K562 (cell line): ENCODE results near the gene DPYSL3. TPM values are rescaled to one million over a fixed set of nuclear protein-coding genes. Genes with fewer than 3 reads are reported as not detected.

ENCODE experiments used
- ATAC-seq: fragments of 200-7000 bp; cut with Tn5 transposase; 3 replicates; pipeline ENCODE4 v1.9.1; 2020; ENCODE audit warnings: moderate library complexity
- BruUV-seq: library from RNA; stranded (reverse); fragments of 400-500 nt; replicated peaks from 2 replicates; lab custom pipeline; 2021; lab: Mats Ljungman, UMichigan
- CTCF ChIA-PET: fragments of 300-600 bp; formaldehyde crosslinking; extraction: SDS; loops from one replicate; lab custom pipeline; 2021; ENCODE audit warnings: low intra/inter-chr PET ratio; lab: Yijun Ruan, JAX
- POLR2A ChIA-PET: fragments of 300-600, 350-650 bp; sonication (Branson Sonifier 250); formaldehyde crosslinking; extraction: SDS; loops from one replicate; lab custom pipeline; 2021; ENCODE audit warnings: antibody characterized with exemption, inconsistent platforms; lab: Yijun Ruan, JAX
- DNase-seq, 4 experiments: peaks; one replicate each; pipeline versions ENCODE4 v3.0.0 to v3.0.0-alpha.2; 2011 to 2018; ENCODE audit warnings: low spot score in 3 of 4, mixed read lengths in 3 of 4; ENCODE audit errors: extremely low read depth in 1 of 4
- FAIRE-seq: peaks from 2 replicates; lab custom pipeline; 2011; peaks lifted over from hg19 to GRCh38; lab: Jason Lieb, UNC
- H2AFZ ChIP-seq: 2 replicates; pipeline ENCODE4 v1.6.0; 2011; ENCODE audit warnings: low read depth, low read length, control low read depth, inconsistent platforms
- H3K27ac ChIP-seq: fragments of 200-600 bp; 3 replicates; pipeline ENCODE4 v1.8.0; 2011; ENCODE audit warnings: low read depth, mild to moderate bottlenecking, control low read depth, inconsistent platforms, low read length, moderate library complexity, mixed read lengths; ENCODE audit errors: extremely low read depth
- H3K27me3 ChIP-seq, 2 experiments: fragments of 300-600 bp in 1 of 2; 2 replicates in 1 of 2; 3 replicates in 1 of 2; pipeline versions ENCODE4 v1.6.0 to v1.8.0; 2011; ENCODE audit warnings: inconsistent platforms in 2 of 2, low read length in 2 of 2, mild to moderate bottlenecking in 1 of 2, mixed read lengths in 1 of 2, moderate library complexity in 1 of 2; ENCODE audit not compliant: control insufficient read depth in 2 of 2, insufficient read depth in 2 of 2
- H3K36me3 ChIP-seq: fragments of 300-600 bp; 3 replicates; pipeline ENCODE4 v1.8.0; 2011; ENCODE audit warnings: mild to moderate bottlenecking, low read length, inconsistent platforms; ENCODE audit not compliant: control insufficient read depth, insufficient read depth
- H3K4me1 ChIP-seq, 2 experiments: fragments of 200-600 bp in 1 of 2; replicated peaks in 1 of 2; 2 replicates in 1 of 2; 3 replicates in 1 of 2; pipeline versions ENCODE4 v1.5.1 to v1.8.0; 2011; ENCODE audit warnings: inconsistent platforms in 2 of 2, low read length in 2 of 2, mild to moderate bottlenecking in 1 of 2, mixed read lengths in 1 of 2, moderate library complexity in 1 of 2; ENCODE audit not compliant: control insufficient read depth in 2 of 2, insufficient read depth in 2 of 2
- H3K4me2 ChIP-seq: 2 replicates; pipeline ENCODE4 v1.6.1; 2011; ENCODE audit warnings: low read length, control low read depth, inconsistent platforms, mixed read lengths; ENCODE audit not compliant: insufficient read depth
- H3K4me3 ChIP-seq: fragments of 200-600 bp; sonication (generic), shearing (Covaris generic); 2 replicates; pipeline ENCODE4 v1.5.1; 2016; ENCODE audit warnings: control low read depth, inconsistent platforms
- H3K79me2 ChIP-seq: fragments of 200-600 bp; 3 replicates; pipeline ENCODE4 v1.8.0; 2011; ENCODE audit warnings: low read length, inconsistent platforms; ENCODE audit not compliant: control insufficient read depth, insufficient read depth
- H3K9ac ChIP-seq, 2 experiments: 2 replicates each; pipeline versions ENCODE4 v1.6.0 to v1.6.1; 2011; ENCODE audit warnings: low read depth in 2 of 2, low read length in 2 of 2, control low read depth in 1 of 2, inconsistent platforms in 1 of 2, mild to moderate bottlenecking in 1 of 2, mixed read lengths in 1 of 2; ENCODE audit not compliant: insufficient read depth in 1 of 2
- H3K9me1 ChIP-seq: one replicate; pipeline ENCODE4 v1.6.0; 2011; ENCODE audit warnings: inconsistent platforms, mild to moderate bottlenecking, low read length, moderate library complexity; ENCODE audit not compliant: control insufficient read depth, insufficient read depth
- H3K9me3 ChIP-seq: replicated peaks from 2 replicates; pipeline ENCODE4 v1.5.1; 2011; ENCODE audit warnings: low read depth, low read length, inconsistent platforms; ENCODE audit not compliant: control insufficient read depth, insufficient read depth
- H4K20me1 ChIP-seq: replicated peaks from 2 replicates; pipeline ENCODE4 v1.6.1; 2011; ENCODE audit warnings: low read length, inconsistent platforms, mixed read lengths; ENCODE audit not compliant: control insufficient read depth, insufficient read depth
- MEF2A ChIP-seq: IDR thresholded peaks from 2 replicates; pipeline ENCODE4 v1.6.1; 2011; ENCODE audit warnings: low read depth, mild to moderate bottlenecking, low read length, moderate library complexity; ENCODE audit not compliant: control insufficient read depth
- ZNF431 ChIP-seq: sonication (generic); formaldehyde crosslinking; IDR thresholded peaks from 2 replicates; pipeline ENCODE4 v1.8.0; 2022; ENCODE audit warnings: mild to moderate bottlenecking, missing genetic modification reagents
- ZNF444 ChIP-seq: fragments of 250-450 bp; sonication (Bioruptor Pico); IDR thresholded peaks from 2 replicates; pipeline ENCODE4 v1.4.0; 2020; ENCODE audit warnings: mild to moderate bottlenecking, moderate library complexity
- ZNF561 ChIP-seq: fragments of 450-650 bp; formaldehyde crosslinking; conservative IDR thresholded peaks from 2 replicates; pipeline ENCODE4 v1.4.0; 2020; ENCODE audit warnings: mild to moderate bottlenecking, moderate library complexity
- WGBS: fragments of 100-300 bp; shearing (Covaris generic); methylation state at CpG from one replicate; pipeline ENCODE4 v1.1.6; 2016; ENCODE audit warnings: low coverage, mixed read lengths; ENCODE audit not compliant: insufficient coverage; ENCODE audit errors: missing lambda C conversion rate; 5-methylcytosine and 5-hydroxymethylcytosine counted together
- in situ Hi-C: fragments of 300-500 bp; cut with MboI; formaldehyde crosslinking; loops from 4 replicates; pipeline ENCODE4 v1.15.0; 2018; ENCODE audit warnings: inconsistent platforms, mixed read lengths
- intact Hi-C: fragments of 100-400 bp; cut with micrococcal nuclease; formaldehyde crosslinking; loops from 2 replicates; pipeline ENCODE4 v1.14.2; 2022
- polyA plus RNA-seq, 8 experiments: library from polyadenylated mRNA; depleted of rRNA in 4 of 8; stranded (reverse) in 5 of 8; unstranded in 3 of 8; fragments of >200 nt; fragmentation: Nextera tagmentation in 2 of 8; fragmentation: Illumina TruSeq in 1 of 8; extraction: Ambion mirVana in 2 of 8; extraction: Trizol in 1 of 8; gene quantifications; 2 replicates each; pipeline versions ENCODE4 v1.2.1 to v1.2.3, GENCODE V29; 2011 to 2014; ENCODE audit warnings: inconsistent platforms in 1 of 8, missing spikeins in 1 of 8
- total RNA-seq, 7 experiments: library from RNA; depleted of rRNA in 6 of 7; stranded (reverse); fragments of >200 nt in 6 of 7; fragmentation: Illumina TruSeq in 2 of 7; extraction: Trizol in 2 of 7; gene quantifications; 2 replicates each; pipeline versions ENCODE4 v1.2.1 to v1.2.3, GENCODE V29; 2011 to 2021; ENCODE audit warnings: low replicate concordance in 1 of 7
- TF ChIP-seq, protein P1 (sequence below): fragments of 450-650 bp; conservative IDR thresholded peaks from 2 replicates; pipeline ENCODE4 v1.6.1; 2016; ENCODE audit warnings: missing genetic modification characterization, low read depth, mild to moderate bottlenecking, missing compliant biosample characterization, moderate library complexity

The DPYSL3 gene
- total and polyA plus RNA-seq, 9 of the 15 experiments (the other 6 are each of a cell fraction or from before 2014, with no cell fraction given) = 0.07 to 0.55 TPM; not detected in 7

DNA sequence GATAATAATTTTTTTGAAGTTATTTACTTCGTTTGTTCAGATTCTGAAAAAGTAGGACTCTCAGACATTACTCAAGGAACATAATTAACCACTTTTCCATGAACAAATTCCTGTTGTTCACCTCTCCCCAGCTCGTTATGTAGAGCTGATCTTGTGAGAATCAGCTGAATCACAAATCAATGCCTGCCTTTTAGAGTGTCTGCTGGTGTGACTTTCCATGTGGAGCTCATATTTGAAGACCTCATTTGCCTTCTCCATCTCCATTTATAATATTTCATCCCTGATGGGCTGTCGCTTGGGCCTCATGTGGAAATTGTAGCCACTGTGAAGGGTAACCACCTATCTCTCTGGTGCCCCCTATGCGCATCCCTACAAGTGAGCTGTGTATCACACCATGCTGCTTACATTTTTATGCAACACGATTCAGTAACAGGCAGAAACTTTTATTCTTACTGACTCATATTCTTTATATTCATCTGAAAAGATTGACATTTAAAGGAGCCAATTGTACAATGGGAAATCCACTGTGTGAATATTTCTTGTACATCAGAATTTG is 163.8 kb downstream of the DPYSL3 start:
- ATAC-seq = no peak
- BruUV-seq = no TSS peak
- no peak for FAIRE-seq
- no peaks in the 10 kb centered on the region for H3K79me2 ChIP-seq
- CTCF ChIA-PET = no interaction called here
- no peak overlapping the region for H3K9ac ChIP-seq
- in situ Hi-C loops = no loop called here
- POLR2A ChIA-PET = no interaction called here
- TF ChIP-seq, protein P1, sequence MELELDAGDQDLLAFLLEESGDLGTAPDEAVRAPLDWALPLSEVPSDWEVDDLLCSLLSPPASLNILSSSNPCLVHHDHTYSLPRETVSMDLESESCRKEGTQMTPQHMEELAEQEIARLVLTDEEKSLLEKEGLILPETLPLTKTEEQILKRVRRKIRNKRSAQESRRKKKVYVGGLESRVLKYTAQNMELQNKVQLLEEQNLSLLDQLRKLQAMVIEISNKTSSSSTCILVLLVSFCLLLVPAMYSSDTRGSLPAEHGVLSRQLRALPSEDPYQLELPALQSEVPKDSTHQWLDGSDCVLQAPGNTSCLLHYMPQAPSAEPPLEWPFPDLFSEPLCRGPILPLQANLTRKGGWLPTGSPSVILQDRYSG (tag) = no peak
- TF ChIP-seq ZNF444 (CRISPR knock-in tag) = no peak
- TF ChIP-seq ZNF431 (CRISPR knock-in tag) = no peak
- TF ChIP-seq ZNF561 (CRISPR knock-in tag) = no peak
- no peak for TF ChIP-seq MEF2A
- H4K20me1 ChIP-seq = no peaks in the 10 kb centered on the region
- no peak overlapping the region for H3K4me3 ChIP-seq
- no peaks in the 10 kb centered on the region; the same call in 1 of the 2 replicates for H3K9me3 ChIP-seq
- H3K9me1 ChIP-seq = no peaks in the 10 kb centered on the region
- no peaks in the 10 kb centered on the region for H3K27me3 ChIP-seq
- H3K4me2 ChIP-seq = no peak overlapping the region
- no peaks in the 10 kb centered on the region for H3K36me3 ChIP-seq
- no peaks in the 10 kb centered on the region for H3K4me1 ChIP-seq
- H2AFZ ChIP-seq = no peak overlapping the region
- 0% methylated on average over 5 of the region's 5 CpGs for WGBS
- intact Hi-C loops = no loop called here
- no peak for DNase-seq
- no peak overlapping the region for H3K27ac ChIP-seq
